ENCODE measurements around the gene SPO11.

The SPO11 gene

DNA sequence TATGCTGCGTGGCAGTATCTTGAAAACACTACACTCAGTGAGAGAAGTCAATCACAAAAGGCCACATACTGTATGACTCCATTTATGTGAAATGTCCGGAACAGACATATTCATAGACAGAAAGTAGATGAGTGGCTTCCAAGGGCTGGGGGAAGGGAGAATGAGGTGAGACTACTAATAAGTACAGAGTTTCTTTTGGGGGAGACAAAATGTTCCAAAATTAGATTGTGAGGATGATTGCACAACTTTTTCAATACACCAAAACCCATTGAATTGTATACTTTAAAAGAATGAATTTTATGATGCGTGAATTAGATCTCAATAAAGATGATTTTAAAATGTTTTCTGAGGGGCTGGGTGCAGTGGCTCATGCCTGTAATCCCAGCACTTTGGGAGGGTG, 9.2 kb upstream of the SPO11 start:
- H3K4me3 ChIP-seq (ENCODE audit: low read length in 2 of 2) = no peak overlapping the region
- H3K9ac ChIP-seq (ENCODE audit: low read length in 2 of 2) = no peak overlapping the region
- H3K36me3 ChIP-seq (ENCODE audit: control insufficient read depth in 2 of 2, insufficient read depth in 2 of 2, low read length in 2 of 2) = no peaks in the 10 kb centered on the region
- peaks cover 6 to 9% of the 10 kb centered on the region in 2 donors for H3K27me3 ChIP-seq (ENCODE audit: control insufficient read depth in 1 of 2, insufficient read depth in 2 of 2, low read length in 2 of 2)
- no peak overlapping the region for H3K27ac ChIP-seq (ENCODE audit: low read length)
- no peaks in the 10 kb centered on the region for H3K9me3 ChIP-seq (ENCODE audit: control insufficient read depth in 2 of 2, low read length in 2 of 2)
- no peaks in the 10 kb centered on the region for H3K4me1 ChIP-seq (ENCODE audit: control insufficient read depth, insufficient read depth, low read length)

DNA sequence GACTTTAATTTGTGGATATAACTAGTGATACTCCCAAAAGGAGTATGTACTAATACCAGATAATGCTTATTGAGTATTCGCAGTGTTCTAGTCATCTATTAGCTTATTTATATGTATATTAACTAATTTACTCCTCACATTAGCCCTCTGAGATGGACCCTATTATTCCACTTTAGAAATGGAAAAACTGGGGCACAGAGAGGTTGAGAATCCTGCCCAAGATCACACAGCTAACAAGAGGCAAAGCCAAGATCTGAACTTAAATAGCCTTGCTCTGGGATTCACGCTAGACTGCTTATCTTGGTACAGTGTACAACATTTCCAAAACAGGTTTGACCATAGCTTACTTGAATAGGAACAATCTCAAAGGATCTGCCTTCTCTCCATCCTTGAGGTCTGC, 8.5 kb upstream of the SPO11 start:
- Histone ChIP-seq H3K36me3 (ENCODE audit: control insufficient read depth in 2 of 2, insufficient read depth in 2 of 2, low read length in 2 of 2) (no peaks in the 10 kb centered on the region), H3K9ac (ENCODE audit: low read length in 2 of 2) (no peak overlapping the region), H3K9me3 (ENCODE audit: control insufficient read depth in 2 of 2, low read length in 2 of 2) (no peaks in the 10 kb centered on the region), H3K27ac (ENCODE audit: low read length) (no peak overlapping the region), H3K4me1 (ENCODE audit: control insufficient read depth, insufficient read depth, low read length) (no peaks in the 10 kb centered on the region), H3K4me3 (ENCODE audit: low read length in 2 of 2) (no peak overlapping the region), H3K27me3 (ENCODE audit: control insufficient read depth in 1 of 2, insufficient read depth in 2 of 2, low read length in 2 of 2) (peaks cover 6 to 9% of the 10 kb centered on the region in 2 donors)

DNA sequence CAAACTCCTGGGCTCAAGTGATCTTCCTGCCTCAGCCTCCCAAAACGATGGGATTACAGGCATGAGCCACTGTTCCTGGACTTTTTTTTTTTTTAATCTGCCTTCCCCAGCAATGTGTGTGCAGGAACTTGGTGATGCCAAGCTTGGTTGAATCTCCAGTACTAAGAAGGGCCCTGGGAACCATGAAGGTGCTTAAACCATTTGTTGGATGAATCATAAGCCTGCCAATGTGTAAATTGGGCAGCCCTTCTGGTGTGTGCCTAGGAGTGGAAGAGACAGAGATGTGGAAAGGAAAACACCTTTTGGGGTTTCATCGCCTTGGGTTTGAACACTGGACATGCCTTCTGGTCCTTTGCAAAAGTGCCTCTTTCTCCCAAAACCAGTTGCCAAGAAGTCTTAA, 7.1 kb upstream of the SPO11 start:
- Histone ChIP-seq H3K9me3 (ENCODE audit: control insufficient read depth in 2 of 2, low read length in 2 of 2) (no peaks in the 10 kb centered on the region), H3K4me3 (ENCODE audit: low read length in 2 of 2) (no peak overlapping the region), H3K4me1 (ENCODE audit: control insufficient read depth, insufficient read depth, low read length) (no peaks in the 10 kb centered on the region), H3K36me3 (ENCODE audit: control insufficient read depth in 2 of 2, insufficient read depth in 2 of 2, low read length in 2 of 2) (no peaks in the 10 kb centered on the region), H3K27me3 (ENCODE audit: control insufficient read depth in 1 of 2, insufficient read depth in 2 of 2, low read length in 2 of 2) (peaks cover 6 to 9% of the 10 kb centered on the region in 2 donors), H3K27ac (ENCODE audit: low read length) (no peak overlapping the region), H3K9ac (ENCODE audit: low read length in 2 of 2) (no peak overlapping the region)

DNA sequence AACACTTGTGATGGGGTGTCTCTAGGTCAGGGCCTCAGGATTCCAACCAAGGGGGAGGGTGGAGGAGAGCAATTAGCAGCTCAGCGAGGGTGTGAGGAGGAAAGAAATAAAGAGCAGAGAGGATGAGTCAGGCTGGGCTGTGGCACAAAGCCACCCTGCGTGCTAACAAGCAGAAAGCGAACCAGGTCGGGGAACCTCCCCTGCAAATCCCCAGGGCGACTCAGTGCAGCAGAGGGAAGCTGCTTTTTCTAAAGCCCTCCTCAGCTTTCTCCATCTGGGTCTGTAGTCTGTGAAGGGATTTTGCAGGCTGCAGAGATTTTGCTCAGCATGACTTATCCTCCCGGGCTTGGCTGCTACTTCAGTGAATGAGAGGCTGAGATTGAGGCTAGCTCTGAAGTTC, 6.6 kb upstream of the SPO11 start:
- H3K9ac ChIP-seq (ENCODE audit: low read length in 2 of 2) = no peak overlapping the region
- peaks cover 6 to 9% of the 10 kb centered on the region in 2 donors for H3K27me3 ChIP-seq (ENCODE audit: control insufficient read depth in 1 of 2, insufficient read depth in 2 of 2, low read length in 2 of 2)
- H3K4me3 ChIP-seq (ENCODE audit: low read length in 2 of 2) = no peak overlapping the region
- no peak overlapping the region for H3K27ac ChIP-seq (ENCODE audit: low read length)
- H3K4me1 ChIP-seq (ENCODE audit: control insufficient read depth, insufficient read depth, low read length) = no peaks in the 10 kb centered on the region
- no peaks in the 10 kb centered on the region for H3K9me3 ChIP-seq (ENCODE audit: control insufficient read depth in 2 of 2, low read length in 2 of 2)
- H3K36me3 ChIP-seq (ENCODE audit: control insufficient read depth in 2 of 2, insufficient read depth in 2 of 2, low read length in 2 of 2) = no peaks in the 10 kb centered on the region

DNA sequence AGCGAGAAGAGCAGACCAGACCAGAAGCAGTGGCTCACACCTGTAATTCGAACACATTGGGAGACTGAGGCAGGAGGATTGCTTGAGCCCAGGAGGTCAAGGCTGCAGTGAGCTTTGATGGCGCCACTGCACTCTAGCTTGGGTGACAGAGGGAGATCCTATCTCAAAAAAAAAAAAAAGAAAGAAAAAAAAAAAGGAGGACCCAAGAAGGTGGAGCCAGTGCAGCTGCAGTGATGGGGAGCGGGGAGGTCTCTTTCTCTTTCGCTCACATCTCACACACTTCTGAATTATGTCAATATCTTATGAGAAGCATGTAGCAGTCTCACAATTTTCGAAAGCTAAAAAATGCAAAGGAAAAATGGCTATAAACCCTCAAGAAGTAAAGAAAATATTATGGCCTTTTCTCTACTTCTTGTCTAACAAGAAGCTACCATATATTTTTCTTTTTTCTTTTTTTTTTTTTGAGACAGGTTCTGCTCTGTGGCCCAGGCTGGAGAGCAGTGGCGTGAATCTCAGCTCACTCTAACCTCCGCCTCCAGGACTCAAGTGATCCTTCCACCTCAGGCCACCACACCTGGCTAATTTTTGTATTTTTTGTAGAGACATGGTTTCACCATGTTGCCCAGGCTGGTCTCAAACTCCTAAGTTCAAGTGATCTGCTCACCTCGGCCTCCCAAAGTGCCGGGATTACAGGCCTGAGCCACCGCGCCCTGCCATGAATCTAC, 3.8 kb upstream of the SPO11 start:
- no peak overlapping the region for H3K4me3 ChIP-seq (ENCODE audit: low read length in 2 of 2)
- no peak overlapping the region for H3K27ac ChIP-seq (ENCODE audit: low read length)
- H3K9me3 ChIP-seq (ENCODE audit: control insufficient read depth in 2 of 2, low read length in 2 of 2) = no peaks in the 10 kb centered on the region
- H3K27me3 ChIP-seq (ENCODE audit: control insufficient read depth in 1 of 2, insufficient read depth in 2 of 2, low read length in 2 of 2) = peaks cover 14 to 17% of the 10 kb centered on the region in 2 donors
- H3K4me1 ChIP-seq (ENCODE audit: control insufficient read depth, insufficient read depth, low read length) = no peaks in the 10 kb centered on the region
- no peak overlapping the region for H3K9ac ChIP-seq (ENCODE audit: low read length in 2 of 2)
- no peaks in the 10 kb centered on the region for H3K36me3 ChIP-seq (ENCODE audit: control insufficient read depth in 2 of 2, insufficient read depth in 2 of 2, low read length in 2 of 2)

DNA sequence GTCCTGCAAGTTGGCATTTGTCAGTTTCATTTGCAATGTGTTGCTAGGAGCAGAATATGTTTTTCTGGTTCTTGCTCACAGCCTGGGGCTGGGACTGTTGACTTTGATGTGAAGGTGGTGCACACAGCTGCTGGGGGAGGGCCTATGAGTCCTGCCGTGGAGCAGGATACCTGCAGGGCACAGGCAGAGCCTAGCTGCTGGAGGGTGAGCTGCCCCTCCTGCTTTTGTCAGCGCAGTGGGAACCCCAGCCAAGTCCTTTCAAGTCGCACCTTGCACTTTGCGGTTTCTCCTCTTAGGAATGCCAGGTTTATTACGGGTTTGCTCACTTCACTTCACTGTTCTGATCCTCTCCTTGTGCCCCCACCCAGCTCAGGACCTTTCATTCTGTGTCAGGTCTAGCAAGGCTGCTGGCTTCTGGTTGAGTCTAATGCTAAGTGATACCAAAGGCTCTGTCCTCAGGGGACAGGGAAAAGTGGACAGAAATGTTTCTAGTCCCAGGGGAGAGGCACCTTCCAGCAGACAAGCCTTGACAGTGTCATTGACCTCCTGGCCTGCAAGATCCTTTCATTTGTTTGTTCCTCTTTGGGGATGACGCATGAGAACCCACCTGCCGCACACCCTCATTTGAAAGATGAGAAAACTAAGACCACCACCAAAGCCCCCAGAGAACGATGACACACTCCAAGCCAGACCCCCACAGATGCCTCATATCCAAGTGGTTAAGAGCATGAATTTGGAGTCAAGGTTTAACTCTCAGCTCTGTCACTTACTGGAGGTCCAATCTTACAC, 2.7 kb upstream of the SPO11 start:
- Histone ChIP-seq H3K27ac (ENCODE audit: low read length) (no peak overlapping the region), H3K27me3 (ENCODE audit: control insufficient read depth in 1 of 2, insufficient read depth in 2 of 2, low read length in 2 of 2) (peaks cover 7 to 20% of the 10 kb centered on the region in 2 donors), H3K36me3 (ENCODE audit: control insufficient read depth in 2 of 2, insufficient read depth in 2 of 2, low read length in 2 of 2) (no peaks in the 10 kb centered on the region), H3K9me3 (ENCODE audit: control insufficient read depth in 2 of 2, low read length in 2 of 2) (no peaks in the 10 kb centered on the region), H3K4me3 (ENCODE audit: low read length in 2 of 2) (no peak overlapping the region), H3K4me1 (ENCODE audit: control insufficient read depth, insufficient read depth, low read length) (no peaks in the 10 kb centered on the region), H3K9ac (ENCODE audit: low read length in 2 of 2) (no peak overlapping the region)

DNA sequence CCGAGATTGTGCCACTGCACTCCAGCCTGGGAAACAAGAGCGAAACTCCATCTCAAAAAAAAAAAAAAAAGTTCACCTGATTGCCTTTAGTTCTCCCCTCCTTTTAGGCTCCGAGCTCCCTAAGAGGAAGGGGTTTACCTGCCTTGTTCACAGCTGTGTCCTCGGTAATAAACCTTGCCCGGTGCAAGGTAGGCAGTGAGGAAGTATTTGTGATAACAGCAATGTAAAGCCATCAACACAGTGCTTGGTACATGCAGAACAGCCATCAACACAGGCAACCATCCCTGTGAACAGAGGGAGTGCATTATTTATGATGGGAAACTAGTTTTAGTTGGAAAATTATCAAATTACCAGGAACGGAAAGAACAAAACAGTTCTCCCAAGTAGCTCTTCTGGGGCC, 1.8 kb upstream of the SPO11 start:
- no peak overlapping the region for H3K9ac ChIP-seq (ENCODE audit: low read length in 2 of 2)
- H3K27me3 ChIP-seq (ENCODE audit: control insufficient read depth in 1 of 2, insufficient read depth in 2 of 2, low read length in 2 of 2) = peaks cover 4 to 21% of the 10 kb centered on the region in 2 donors
- no peak overlapping the region for H3K4me3 ChIP-seq (ENCODE audit: low read length in 2 of 2)
- no peaks in the 10 kb centered on the region for H3K9me3 ChIP-seq (ENCODE audit: control insufficient read depth in 2 of 2, low read length in 2 of 2)
- no peak overlapping the region for H3K27ac ChIP-seq (ENCODE audit: low read length)
- H3K36me3 ChIP-seq (ENCODE audit: control insufficient read depth in 2 of 2, insufficient read depth in 2 of 2, low read length in 2 of 2) = no peaks in the 10 kb centered on the region
- no peaks in the 10 kb centered on the region for H3K4me1 ChIP-seq (ENCODE audit: control insufficient read depth, insufficient read depth, low read length)

DNA sequence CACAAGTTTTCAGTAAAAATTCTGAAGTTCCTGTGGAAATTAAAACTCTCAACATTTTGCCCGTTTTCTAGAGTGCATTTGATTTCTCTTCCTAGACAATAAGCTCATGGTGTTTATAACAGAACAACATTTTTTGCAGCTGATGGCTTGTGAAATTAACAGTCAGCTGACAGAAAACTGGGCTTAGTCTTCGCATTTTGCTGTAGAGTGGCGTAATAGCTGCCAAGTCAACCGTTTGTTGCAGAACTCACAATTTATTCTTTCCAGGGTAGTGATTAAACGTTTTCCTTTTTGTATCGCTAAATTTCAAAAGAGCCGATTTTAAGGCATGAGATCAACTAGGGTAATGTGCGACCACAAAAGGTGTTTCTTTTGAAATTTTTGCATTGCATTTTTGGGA, 1.4 kb downstream of the SPO11 start:
- Histone ChIP-seq H3K27me3 (ENCODE audit: control insufficient read depth in 1 of 2, insufficient read depth in 2 of 2, low read length in 2 of 2) (peaks cover 4 to 23% of the 10 kb centered on the region in 2 donors), H3K27ac (ENCODE audit: low read length) (no peak overlapping the region), H3K4me1 (ENCODE audit: control insufficient read depth, insufficient read depth, low read length) (no peaks in the 10 kb centered on the region), H3K9me3 (ENCODE audit: control insufficient read depth in 2 of 2, low read length in 2 of 2) (no peaks in the 10 kb centered on the region), H3K36me3 (ENCODE audit: control insufficient read depth in 2 of 2, insufficient read depth in 2 of 2, low read length in 2 of 2) (no peaks in the 10 kb centered on the region), H3K4me3 (ENCODE audit: low read length in 2 of 2) (no peak overlapping the region), H3K9ac (ENCODE audit: low read length in 2 of 2) (no peak overlapping the region)

DNA sequence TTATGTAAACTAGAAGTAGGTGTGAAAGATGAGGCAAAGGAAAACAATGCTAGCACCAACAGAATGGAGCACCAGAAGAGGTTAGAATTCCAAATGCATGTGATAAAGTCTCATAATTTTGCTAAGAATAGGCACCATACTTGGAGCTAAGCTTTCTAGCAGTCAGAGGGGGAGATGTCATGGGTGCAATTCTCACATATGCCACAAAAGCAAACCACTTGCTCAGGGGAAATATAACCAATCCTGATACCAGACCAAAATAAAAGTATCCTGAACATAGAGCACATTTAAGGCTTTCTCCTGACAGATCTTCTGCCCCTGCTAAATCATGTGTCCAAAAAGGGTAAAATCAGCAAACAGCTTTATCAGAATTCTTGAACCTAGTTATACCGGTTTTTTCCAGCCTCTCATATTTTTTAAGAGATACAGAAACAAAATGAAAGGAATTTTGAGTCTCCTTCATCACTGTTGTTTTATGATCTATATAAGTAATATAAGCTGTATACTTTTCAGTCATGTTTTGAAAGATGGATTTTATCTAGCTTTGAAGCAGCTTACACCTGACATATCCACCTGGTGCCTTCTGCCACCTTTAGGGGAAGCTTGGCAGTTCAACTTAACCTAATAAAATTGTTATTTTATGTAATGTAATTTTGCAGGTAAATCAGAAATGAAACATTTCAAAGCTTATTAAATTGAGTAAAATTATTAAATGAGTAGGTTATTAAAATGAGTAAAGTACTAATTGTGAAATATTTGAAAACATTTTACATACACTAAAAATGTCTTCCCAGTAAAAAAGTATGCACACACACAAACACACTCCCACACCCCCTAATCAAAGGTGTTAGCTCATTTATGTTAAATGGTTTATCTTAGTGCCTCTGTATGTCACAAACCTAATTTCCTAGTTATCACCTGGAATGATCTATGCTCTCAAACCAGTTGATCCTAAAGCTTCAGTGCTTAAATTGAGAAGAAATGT, 2.8 kb downstream of the SPO11 start:
- H3K4me1 ChIP-seq (ENCODE audit: control insufficient read depth, insufficient read depth, low read length) = no peaks in the 10 kb centered on the region
- H3K4me3 ChIP-seq (ENCODE audit: low read length in 2 of 2) = no peak overlapping the region
- no peaks in the 10 kb centered on the region for H3K9me3 ChIP-seq (ENCODE audit: control insufficient read depth in 2 of 2, low read length in 2 of 2)
- H3K27ac ChIP-seq (ENCODE audit: low read length) = no peak overlapping the region
- no peaks in the 10 kb centered on the region for H3K36me3 ChIP-seq (ENCODE audit: control insufficient read depth in 2 of 2, insufficient read depth in 2 of 2, low read length in 2 of 2)
- peaks cover 8 to 27% of the 10 kb centered on the region in 2 donors for H3K27me3 ChIP-seq (ENCODE audit: control insufficient read depth in 1 of 2, insufficient read depth in 2 of 2, low read length in 2 of 2)
- H3K9ac ChIP-seq (ENCODE audit: low read length in 2 of 2) = no peak overlapping the region

DNA sequence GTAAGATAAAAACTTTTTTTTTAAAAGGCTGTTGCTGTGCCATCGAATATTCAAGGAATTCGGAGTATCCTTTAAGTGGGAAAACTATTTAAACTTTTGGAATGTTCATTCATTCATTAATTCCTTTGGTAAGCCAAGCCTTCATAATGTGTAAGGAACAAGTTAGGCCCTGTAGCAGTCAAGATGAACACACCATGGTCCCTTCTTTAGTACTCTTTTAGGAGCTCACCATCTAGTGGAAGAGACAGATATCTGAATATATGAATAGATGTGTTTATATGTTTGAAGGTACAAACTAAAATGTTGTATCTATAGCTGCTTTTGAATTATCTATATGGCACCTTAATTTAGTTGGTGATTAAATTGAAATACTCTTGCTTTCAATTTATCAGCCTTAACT, 5.8 kb downstream of the SPO11 start:
- Histone ChIP-seq H3K4me3 (ENCODE audit: low read length in 2 of 2) (no peak overlapping the region), H3K36me3 (ENCODE audit: control insufficient read depth in 2 of 2, insufficient read depth in 2 of 2, low read length in 2 of 2) (no peaks in the 10 kb centered on the region), H3K9ac (ENCODE audit: low read length in 2 of 2) (no peak overlapping the region), H3K9me3 (ENCODE audit: control insufficient read depth in 2 of 2, low read length in 2 of 2) (no peaks in the 10 kb centered on the region), H3K27me3 (ENCODE audit: control insufficient read depth in 1 of 2, insufficient read depth in 2 of 2, low read length in 2 of 2) (peaks cover 3 to 22% of the 10 kb centered on the region in 2 donors), H3K27ac (ENCODE audit: low read length) (no peak overlapping the region), H3K4me1 (ENCODE audit: control insufficient read depth, insufficient read depth, low read length) (no peaks in the 10 kb centered on the region)
